ENCODE results near the gene ZMYND19. TPM values are rescaled to one million over a fixed set of nuclear protein-coding genes. Genes with fewer than 3 reads are reported as not detected.

Gene ZMYND19
- polyA plus RNA-seq, 1 experiment = 14.9 TPM

- ChIA-PET CTCF (interaction anchor here (1.2 to 1.3 kb wide), 2 partner anchors 9 to 22 kb away, joined by 3 to 4 read pairs; no protein-coding TSS in a partner anchor), POLR2A (no interaction called here)
- Histone ChIP-seq H3K4me3 (ENCODE audit: low read depth, low read length) (no peak overlapping the region), H3K36me3 (ENCODE audit: control insufficient read depth, insufficient read depth, low read length) (peaks cover 38% of the 10 kb centered on the region), H3K27me3 (ENCODE audit: control insufficient read depth, insufficient read depth, low read length) (no peaks in the 10 kb centered on the region)
- DNase-seq (ENCODE audit: low read depth) = no peak
- TF ChIP-seq, protein P1, sequence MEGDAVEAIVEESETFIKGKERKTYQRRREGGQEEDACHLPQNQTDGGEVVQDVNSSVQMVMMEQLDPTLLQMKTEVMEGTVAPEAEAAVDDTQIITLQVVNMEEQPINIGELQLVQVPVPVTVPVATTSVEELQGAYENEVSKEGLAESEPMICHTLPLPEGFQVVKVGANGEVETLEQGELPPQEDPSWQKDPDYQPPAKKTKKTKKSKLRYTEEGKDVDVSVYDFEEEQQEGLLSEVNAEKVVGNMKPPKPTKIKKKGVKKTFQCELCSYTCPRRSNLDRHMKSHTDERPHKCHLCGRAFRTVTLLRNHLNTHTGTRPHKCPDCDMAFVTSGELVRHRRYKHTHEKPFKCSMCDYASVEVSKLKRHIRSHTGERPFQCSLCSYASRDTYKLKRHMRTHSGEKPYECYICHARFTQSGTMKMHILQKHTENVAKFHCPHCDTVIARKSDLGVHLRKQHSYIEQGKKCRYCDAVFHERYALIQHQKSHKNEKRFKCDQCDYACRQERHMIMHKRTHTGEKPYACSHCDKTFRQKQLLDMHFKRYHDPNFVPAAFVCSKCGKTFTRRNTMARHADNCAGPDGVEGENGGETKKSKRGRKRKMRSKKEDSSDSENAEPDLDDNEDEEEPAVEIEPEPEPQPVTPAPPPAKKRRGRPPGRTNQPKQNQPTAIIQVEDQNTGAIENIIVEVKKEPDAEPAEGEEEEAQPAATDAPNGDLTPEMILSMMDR (IDR thresholded peaks at IDR 0.05; ENCODE audit: insufficient read depth, low read depth, low read length) = no peak
These were observed 8.7 kb downstream of the ZMYND19 start for GRCh38 chr9:137581361-137582285.

- no peaks in the 10 kb centered on the region for H3K27me3 ChIP-seq (ENCODE audit: control insufficient read depth, insufficient read depth, low read length)
- POLR2A ChIA-PET = no interaction called here
- CTCF ChIA-PET = interaction anchor here (1.2 kb wide), 1 partner anchor 8 kb away, joined by 4 read pairs; no protein-coding TSS in a partner anchor
- DNase-seq (ENCODE audit: low read depth) = no peak
- H3K4me3 ChIP-seq (ENCODE audit: low read depth, low read length) = no peak overlapping the region
- peaks cover 37% of the 10 kb centered on the region for H3K36me3 ChIP-seq (ENCODE audit: control insufficient read depth, insufficient read depth, low read length)
- TF ChIP-seq, protein P1 (IDR thresholded peaks at IDR 0.05; ENCODE audit: insufficient read depth, low read depth, low read length) = no peak
These were observed 9.4 kb downstream of the ZMYND19 start for GRCh38 chr9:137580954-137581322.

DNA sequence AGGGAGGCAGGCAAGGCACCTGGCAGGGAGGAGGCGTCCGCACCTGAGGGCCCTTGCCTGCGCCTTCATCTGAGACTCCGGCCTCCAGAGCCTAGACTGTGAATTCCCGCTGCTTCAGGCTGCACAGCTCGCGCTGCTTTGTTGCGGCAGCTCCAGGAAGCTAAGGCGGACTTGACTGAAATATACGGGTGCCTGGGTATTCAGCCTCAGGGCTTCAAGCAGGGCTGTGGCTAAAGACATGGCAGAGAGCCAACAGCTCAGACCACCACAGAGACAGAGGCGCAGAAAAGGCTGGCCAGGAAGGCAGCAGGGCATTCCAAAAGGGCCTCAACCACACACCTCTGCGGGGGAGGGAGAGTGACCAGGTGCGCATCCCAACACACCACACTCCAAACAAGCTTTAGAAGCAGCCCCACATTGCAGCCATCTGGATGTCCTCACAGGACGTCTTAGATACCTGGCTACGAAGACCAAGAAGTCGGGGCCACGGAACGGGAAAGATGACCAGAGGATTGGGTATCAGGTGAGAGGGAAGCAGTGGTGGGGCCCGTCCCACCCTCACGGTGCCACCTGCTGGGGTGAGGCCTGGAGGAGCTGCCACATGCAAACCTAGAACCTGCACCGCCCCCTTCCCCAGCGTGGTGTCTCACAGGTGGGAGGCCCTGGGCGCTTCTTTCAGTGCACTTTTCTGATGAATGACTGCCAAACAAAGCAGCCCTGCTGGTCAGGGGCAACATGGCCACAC, 9.9 kb downstream of the ZMYND19 start:
- Histone ChIP-seq H3K36me3 (ENCODE audit: control insufficient read depth, insufficient read depth, low read length) (peaks cover 34% of the 10 kb centered on the region), H3K4me3 (ENCODE audit: low read depth, low read length) (no peak overlapping the region), H3K27me3 (ENCODE audit: control insufficient read depth, insufficient read depth, low read length) (no peaks in the 10 kb centered on the region)
- POLR2A ChIA-PET = interaction anchor here (0.6 kb wide), 1 partner anchor 27 kb away, joined by 16 read pairs; no protein-coding TSS in a partner anchor
- CTCF ChIA-PET = interaction anchor here (1.5 kb wide), 1 partner anchor 17 kb away, joined by 3 read pairs; no protein-coding TSS in a partner anchor
- TF ChIP-seq, protein P1 (IDR thresholded peaks at IDR 0.05; ENCODE audit: insufficient read depth, low read depth, low read length) = no peak
- no peak for DNase-seq (ENCODE audit: low read depth)

GRCh38 chr9:137579259-137579604, 11.1 kb downstream of the ZMYND19 start:
- H3K27me3 ChIP-seq (ENCODE audit: control insufficient read depth, insufficient read depth, low read length) = no peaks in the 10 kb centered on the region
- ChIA-PET POLR2A (no interaction called here), CTCF (interaction anchor here (0.7 to 1.9 kb wide), 8 partner anchors 9 to 51 kb away, joined by 3 to 26 read pairs (median 3); no protein-coding TSS in a partner anchor)
- TF ChIP-seq, protein P1 (IDR thresholded peaks at IDR 0.05; ENCODE audit: insufficient read depth, low read depth, low read length) = no peak
- H3K36me3 ChIP-seq (ENCODE audit: control insufficient read depth, insufficient read depth, low read length) = peaks cover 31% of the 10 kb centered on the region
- DNase-seq (ENCODE audit: low read depth) = no peak
- peak overlapping the region; percentile 32 for H3K4me3 ChIP-seq (ENCODE audit: low read depth, low read length)

All from BJ (cell line).